HepG2 (cell line): ENCODE results near the gene ABCB6. TPM values are rescaled to one million over a fixed set of nuclear protein-coding genes. Genes with fewer than 3 reads are reported as not detected.

ENCODE experiments used
- ARNTL ChIP-seq: sonication (generic); formaldehyde crosslinking; IDR thresholded peaks from 2 replicates; pipeline ENCODE4 v1.4.0; 2020; ENCODE audit warnings: mild to moderate bottlenecking, missing genetic modification reagents
- EEA1 ChIP-seq: sonication (generic); formaldehyde crosslinking; IDR thresholded peaks from 2 replicates; pipeline ENCODE4 v1.5.1; 2020; ENCODE audit warnings: mild to moderate bottlenecking, missing genetic modification reagents, borderline replicate concordance
- HDAC2 ChIP-seq: sonication (generic); formaldehyde crosslinking; IDR thresholded peaks from 2 replicates; pipeline ENCODE4 v1.4.0; 2020; ENCODE audit warnings: missing genetic modification reagents
- IRX3 ChIP-seq: sonication (generic); formaldehyde crosslinking; IDR thresholded peaks from 2 replicates; pipeline ENCODE4 v1.8.1; 2023; ENCODE audit warnings: mild to moderate bottlenecking, low read depth, missing genetic modification reagents, borderline replicate concordance
- JDP2 ChIP-seq: sonication (generic); formaldehyde crosslinking; IDR thresholded peaks from 2 replicates; pipeline ENCODE4 v1.8.1; 2022; ENCODE audit warnings: missing genetic modification reagents, borderline replicate concordance
- MAF1 ChIP-seq: sonication (generic); formaldehyde crosslinking; IDR thresholded peaks from 2 replicates; pipeline ENCODE4 v1.5.0; 2020; ENCODE audit warnings: missing genetic modification reagents, borderline replicate concordance
- NFKB2 ChIP-seq: sonication (generic); formaldehyde crosslinking; IDR thresholded peaks from 2 replicates; pipeline ENCODE4 v1.4.0; 2020; ENCODE audit warnings: missing genetic modification reagents, borderline replicate concordance
- NR2F6 ChIP-seq, 2 experiments: IDR thresholded peaks; 2 replicates each; pipeline ENCODE4 v1.6.1; 2016; ENCODE audit warnings: antibody characterized with exemption in 1 of 2, mild to moderate bottlenecking in 1 of 2
- PHF20 ChIP-seq: sonication (generic); formaldehyde crosslinking; IDR thresholded peaks from 2 replicates; pipeline ENCODE4 v1.5.0; 2020; ENCODE audit warnings: mild to moderate bottlenecking, missing genetic modification reagents
- PHF8 ChIP-seq: sonication (generic); formaldehyde crosslinking; IDR thresholded peaks from 2 replicates; pipeline ENCODE4 v1.5.0; 2020; ENCODE audit warnings: missing genetic modification reagents
- RCOR2 ChIP-seq: IDR thresholded peaks from 2 replicates; pipeline ENCODE4 v1.6.1; 2016; ENCODE audit warnings: missing biosample characterization, missing genetic modification reagents
- REL ChIP-seq: sonication (generic); formaldehyde crosslinking; conservative IDR thresholded peaks from 2 replicates; pipeline ENCODE4 v1.8.0; 2022; ENCODE audit warnings: mild to moderate bottlenecking, missing genetic modification reagents, moderate library complexity
- RFX5 ChIP-seq: IDR thresholded peaks from 2 replicates; pipeline ENCODE4 v1.6.1; 2011; ENCODE audit warnings: low read depth, low read length, improper control_type of control experiment
- TARDBP ChIP-seq: sonication (generic); formaldehyde crosslinking; IDR thresholded peaks from 2 replicates; pipeline ENCODE4 v1.8.0; 2022; ENCODE audit warnings: mild to moderate bottlenecking, missing genetic modification reagents
- TCF12 ChIP-seq, 2 experiments: fragments of 450-650 bp in 1 of 2; sonication (generic) in 1 of 2; formaldehyde crosslinking in 1 of 2; IDR thresholded peaks; 2 replicates each; pipeline versions ENCODE4 v1.6.1 to v1.8.0; 2017 to 2022; ENCODE audit warnings: antibody characterized with exemption in 1 of 2, mild to moderate bottlenecking in 1 of 2, missing genetic modification reagents in 1 of 2, moderate library complexity in 1 of 2
- U2AF2 ChIP-seq: fragments of 200-400 bp; formaldehyde crosslinking; IDR thresholded peaks from 2 replicates; pipeline ENCODE4 v1.6.1; 2017; ENCODE audit warnings: low read depth, mild to moderate bottlenecking, low read length
- ZMAT3 ChIP-seq: sonication (generic); formaldehyde crosslinking; conservative IDR thresholded peaks from 2 replicates; pipeline ENCODE4 v1.7.0; 2021; ENCODE audit warnings: missing genetic modification reagents
- ZNF143 ChIP-seq: sonication (generic); formaldehyde crosslinking; IDR thresholded peaks from 2 replicates; pipeline ENCODE4 v1.4.0; 2020; ENCODE audit warnings: missing genetic modification reagents
- ZNF180 ChIP-seq: sonication (generic); formaldehyde crosslinking; IDR thresholded peaks from 2 replicates; pipeline ENCODE4 v1.4.0; 2020; ENCODE audit warnings: low read depth, missing genetic modification reagents, borderline replicate concordance
- ZNF615 ChIP-seq: sonication (generic); formaldehyde crosslinking; IDR thresholded peaks from 2 replicates; pipeline ENCODE4 v1.5.0; 2020; ENCODE audit warnings: mild to moderate bottlenecking, missing genetic modification reagents, borderline replicate concordance
- polyA plus RNA-seq, 8 experiments: library from polyadenylated mRNA; depleted of rRNA in 3 of 8; stranded (reverse) in 7 of 8; unstranded in 1 of 8; fragments of >200 nt; fragmentation: Illumina TruSeq in 4 of 8; extraction: Trizol in 4 of 8; gene quantifications; 2 replicates each; pipeline versions ENCODE4 v1.2.1 to v1.2.3, GENCODE V29; 2011 to 2016; ENCODE audit warnings: low read depth in 4 of 8, missing spikeins in 1 of 8, mixed read lengths in 1 of 8; ENCODE audit not compliant: insufficient read depth in 1 of 8
- total RNA-seq, 5 experiments: library from RNA; depleted of rRNA; stranded (reverse); fragments of >200 nt; fragmentation: Illumina TruSeq; extraction: Trizol; gene quantifications; 2 replicates each; pipeline ENCODE4 v1.2.3, GENCODE V29; 2016; ENCODE audit warnings: low read depth in 1 of 5
- TF ChIP-seq, protein P1 (sequence below): sonication (generic); formaldehyde crosslinking; IDR thresholded peaks from 2 replicates; pipeline ENCODE4 v1.4.0; 2020; ENCODE audit warnings: missing genetic modification reagents
- TF ChIP-seq, protein P2 (sequence below): sonication (generic); formaldehyde crosslinking; IDR thresholded peaks from 2 replicates; pipeline ENCODE4 v1.8.1; 2023; ENCODE audit warnings: mild to moderate bottlenecking, missing genetic modification reagents
- TF ChIP-seq, protein P3 (sequence below): sonication (generic); formaldehyde crosslinking; IDR thresholded peaks from 2 replicates; pipeline ENCODE4 v1.5.0; 2020; ENCODE audit warnings: mild to moderate bottlenecking, missing genetic modification reagents

The ABCB6 gene
- total and polyA plus RNA-seq, 2 of the 13 experiments (the other 11 are each of a cell fraction or from before 2014, with no cell fraction given), result 91.1 to 137 TPM

GRCh38 chr2:219245148-219245898 is 26.6 kb upstream of the ABCB6 start, which contains the start of the genes GLB1L and STK16 (continued):
- TF ChIP-seq IRX3 (no peak), NR2F6 (IDR thresholded peaks at IDR 0.05) (peak; percentile 55; the same call in 1 of the 2 replicates), NR2F6 (CRISPR knock-in tag; IDR thresholded peaks at IDR 0.05) (peak; percentile 44; the same call in 1 of the 2 replicates), PHF20 (CRISPR knock-in tag) (peak; percentile 99), RCOR2 (CRISPR knock-in tag) (no peak), PHF8 (CRISPR knock-in tag) (peak; percentile 100), NFKB2 (peak; percentile 92; the same call in 1 of the 2 replicates), HDAC2 (peak; percentile 91), RFX5 (peak; percentile 55; the same call in 1 of the 2 replicates), ZNF143 (peak; percentile 64; the same call in 1 of the 2 replicates), TARDBP (CRISPR knock-in tag) (peak; percentile 83), ZNF180 (CRISPR knock-in tag) (0 out of 2 replicates have a peak, but pooled peaks have one; percentile 16), MAF1 (CRISPR knock-in tag) (0 out of 2 replicates have a peak, but pooled peaks have one; percentile 89), REL (CRISPR knock-in tag) (no peak), EEA1 (CRISPR knock-in tag) (no peak; the same call in 1 of the 2 replicates), ARNTL (CRISPR knock-in tag) (no peak), JDP2 (no peak; the same call in 1 of the 2 replicates), ZMAT3 (CRISPR knock-in tag) (0 out of 2 replicates have a peak, but pooled peaks have one; percentile 58), ZNF615 (CRISPR knock-in tag) (no peak; the same call in 1 of the 2 replicates), TCF12 (IDR thresholded peaks at IDR 0.05) (no peak), TCF12 (CRISPR knock-in tag; IDR thresholded peaks at IDR 0.05) (no peak), U2AF2 (no peak)
- TF ChIP-seq, protein P1, sequence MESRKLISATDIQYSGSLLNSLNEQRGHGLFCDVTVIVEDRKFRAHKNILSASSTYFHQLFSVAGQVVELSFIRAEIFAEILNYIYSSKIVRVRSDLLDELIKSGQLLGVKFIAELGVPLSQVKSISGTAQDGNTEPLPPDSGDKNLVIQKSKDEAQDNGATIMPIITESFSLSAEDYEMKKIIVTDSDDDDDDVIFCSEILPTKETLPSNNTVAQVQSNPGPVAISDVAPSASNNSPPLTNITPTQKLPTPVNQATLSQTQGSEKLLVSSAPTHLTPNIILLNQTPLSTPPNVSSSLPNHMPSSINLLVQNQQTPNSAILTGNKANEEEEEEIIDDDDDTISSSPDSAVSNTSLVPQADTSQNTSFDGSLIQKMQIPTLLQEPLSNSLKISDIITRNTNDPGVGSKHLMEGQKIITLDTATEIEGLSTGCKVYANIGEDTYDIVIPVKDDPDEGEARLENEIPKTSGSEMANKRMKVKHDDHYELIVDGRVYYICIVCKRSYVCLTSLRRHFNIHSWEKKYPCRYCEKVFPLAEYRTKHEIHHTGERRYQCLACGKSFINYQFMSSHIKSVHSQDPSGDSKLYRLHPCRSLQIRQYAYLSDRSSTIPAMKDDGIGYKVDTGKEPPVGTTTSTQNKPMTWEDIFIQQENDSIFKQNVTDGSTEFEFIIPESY, result peak; percentile 11; the same call in 1 of the 2 replicates
- TF ChIP-seq, protein P2, sequence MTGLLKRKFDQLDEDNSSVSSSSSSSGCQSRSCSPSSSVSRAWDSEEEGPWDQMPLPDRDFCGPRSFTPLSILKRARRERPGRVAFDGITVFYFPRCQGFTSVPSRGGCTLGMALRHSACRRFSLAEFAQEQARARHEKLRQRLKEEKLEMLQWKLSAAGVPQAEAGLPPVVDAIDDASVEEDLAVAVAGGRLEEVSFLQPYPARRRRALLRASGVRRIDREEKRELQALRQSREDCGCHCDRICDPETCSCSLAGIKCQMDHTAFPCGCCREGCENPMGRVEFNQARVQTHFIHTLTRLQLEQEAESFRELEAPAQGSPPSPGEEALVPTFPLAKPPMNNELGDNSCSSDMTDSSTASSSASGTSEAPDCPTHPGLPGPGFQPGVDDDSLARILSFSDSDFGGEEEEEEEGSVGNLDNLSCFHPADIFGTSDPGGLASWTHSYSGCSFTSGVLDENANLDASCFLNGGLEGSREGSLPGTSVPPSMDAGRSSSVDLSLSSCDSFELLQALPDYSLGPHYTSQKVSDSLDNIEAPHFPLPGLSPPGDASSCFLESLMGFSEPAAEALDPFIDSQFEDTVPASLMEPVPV (CRISPR knock-in tag), result no peak
- TF ChIP-seq, protein P3, sequence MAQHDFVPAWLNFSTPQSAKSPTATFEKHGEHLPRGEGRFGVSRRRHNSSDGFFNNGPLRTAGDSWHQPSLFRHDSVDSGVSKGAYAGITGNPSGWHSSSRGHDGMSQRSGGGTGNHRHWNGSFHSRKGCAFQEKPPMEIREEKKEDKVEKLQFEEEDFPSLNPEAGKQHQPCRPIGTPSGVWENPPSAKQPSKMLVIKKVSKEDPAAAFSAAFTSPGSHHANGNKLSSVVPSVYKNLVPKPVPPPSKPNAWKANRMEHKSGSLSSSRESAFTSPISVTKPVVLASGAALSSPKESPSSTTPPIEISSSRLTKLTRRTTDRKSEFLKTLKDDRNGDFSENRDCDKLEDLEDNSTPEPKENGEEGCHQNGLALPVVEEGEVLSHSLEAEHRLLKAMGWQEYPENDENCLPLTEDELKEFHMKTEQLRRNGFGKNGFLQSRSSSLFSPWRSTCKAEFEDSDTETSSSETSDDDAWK, result no peak
